Colonic mucosa (tissue), 4 donors: ENCODE results near the gene SPSB1. TPM values are rescaled to one million over a fixed set of nuclear protein-coding genes. Genes with fewer than 3 reads are reported as not detected.

ENCODE experiments used
- DNase-seq: peaks from one replicate; pipeline ENCODE4 v3.0.0-alpha.2; 2020
- H3K27ac ChIP-seq: fragments of 200-600 bp; one replicate; pipeline ENCODE4 v1.8.0; 2021
- H3K27me3 ChIP-seq: fragments of 200-600 bp; one replicate; pipeline ENCODE4 v1.8.0; 2021
- H3K36me3 ChIP-seq: fragments of 200-600 bp; one replicate; pipeline ENCODE4 v1.8.0; 2021
- H3K4me1 ChIP-seq: fragments of 200-600 bp; one replicate; pipeline ENCODE4 v1.8.0; 2021; ENCODE audit warnings: mild to moderate bottlenecking
- H3K4me3 ChIP-seq: fragments of 200-600 bp; one replicate; pipeline ENCODE4 v1.8.0; 2021
- H3K9ac ChIP-seq, 2 donors: one replicate each; pipeline ENCODE4 v1.7.0; 2013; ENCODE audit warnings: control low read depth in 2 of 2, low read depth in 2 of 2, low read length in 2 of 2
- H3K9me3 ChIP-seq: fragments of 200-600 bp; one replicate; pipeline ENCODE4 v1.8.0; 2021
- intact Hi-C: fragments of 100-400 bp; cut with DNase I; formaldehyde crosslinking; loops from one replicate; pipeline ENCODE4 v1.14.1; 2022
- total RNA-seq, 2 donors: library from RNA; stranded (reverse); fragmentation: NEBNext Ultra II Directional in 1 of 2; extraction: Animal tissue kit (Norgen Biotek cat#: 25700) in 1 of 2; gene quantifications; one replicate each; pipeline ENCODE4 v1.2.1, GENCODE V29; 2021
- TF ChIP-seq, protein P1 (sequence below): fragments of 200-600 bp; IDR thresholded peaks from one replicate; pipeline ENCODE4 v1.8.0; 2022; ENCODE audit warnings: antibody characterized with exemption, mild to moderate bottlenecking
- donor health status: healthy.
- donor health status: DM: no; HTN: no; CAD: no.
- donor health status: DM: no; HTN: no; CAD: no.

Gene SPSB1
- total RNA-seq, 2 donors from 2014 or later = 14.9 to 28.7 TPM

DNA sequence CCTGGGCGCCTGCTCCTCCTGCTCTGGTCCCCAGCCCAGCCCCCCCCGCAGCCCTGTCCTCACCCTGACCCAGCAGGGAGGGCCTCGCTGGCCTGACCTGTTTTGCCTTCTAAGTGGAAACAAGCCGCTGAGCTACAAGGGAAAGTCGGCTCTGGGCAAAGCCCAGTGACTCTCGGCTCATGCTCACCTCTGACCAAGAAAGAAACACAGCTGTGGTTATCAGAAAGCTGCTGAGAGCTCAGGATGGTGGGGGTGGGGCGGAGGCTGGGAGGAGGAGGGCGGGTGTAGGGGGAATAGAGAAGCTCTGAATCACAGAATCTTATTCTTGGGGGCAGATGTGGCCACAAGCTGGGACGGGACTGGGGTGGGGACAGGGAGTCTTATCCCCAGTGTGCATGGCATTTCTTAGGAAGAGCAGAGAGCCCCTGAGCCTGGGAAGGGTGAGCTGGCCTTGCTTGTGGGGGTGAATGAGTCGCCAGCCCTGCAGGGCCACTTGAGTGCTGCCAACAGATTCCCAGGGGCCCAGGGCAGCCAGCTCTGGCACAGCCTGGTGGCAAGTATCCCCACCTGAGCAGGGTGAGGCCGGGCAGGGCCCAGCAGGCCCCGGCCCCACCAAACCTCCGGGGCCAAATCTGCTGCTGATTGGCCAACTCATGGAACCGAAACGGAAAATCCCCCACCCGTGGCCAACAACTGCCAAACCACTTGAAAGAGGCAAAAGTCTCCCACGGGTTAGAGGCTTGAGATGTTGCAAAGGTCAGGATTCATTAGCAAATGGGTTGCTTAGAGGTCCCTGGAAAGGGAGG lies 120.6 kb downstream of the SPSB1 start:
- intact Hi-C loops = no loop called here
- H3K4me1 ChIP-seq = peaks cover 11% of the 10 kb centered on the region
- peak overlapping the region in 1 of 2 donors; percentile 4 for H3K9ac ChIP-seq
- peak overlapping the region; percentile 65 for H3K27ac ChIP-seq
- no peak overlapping the region for H3K4me3 ChIP-seq
- TF ChIP-seq, protein P1, sequence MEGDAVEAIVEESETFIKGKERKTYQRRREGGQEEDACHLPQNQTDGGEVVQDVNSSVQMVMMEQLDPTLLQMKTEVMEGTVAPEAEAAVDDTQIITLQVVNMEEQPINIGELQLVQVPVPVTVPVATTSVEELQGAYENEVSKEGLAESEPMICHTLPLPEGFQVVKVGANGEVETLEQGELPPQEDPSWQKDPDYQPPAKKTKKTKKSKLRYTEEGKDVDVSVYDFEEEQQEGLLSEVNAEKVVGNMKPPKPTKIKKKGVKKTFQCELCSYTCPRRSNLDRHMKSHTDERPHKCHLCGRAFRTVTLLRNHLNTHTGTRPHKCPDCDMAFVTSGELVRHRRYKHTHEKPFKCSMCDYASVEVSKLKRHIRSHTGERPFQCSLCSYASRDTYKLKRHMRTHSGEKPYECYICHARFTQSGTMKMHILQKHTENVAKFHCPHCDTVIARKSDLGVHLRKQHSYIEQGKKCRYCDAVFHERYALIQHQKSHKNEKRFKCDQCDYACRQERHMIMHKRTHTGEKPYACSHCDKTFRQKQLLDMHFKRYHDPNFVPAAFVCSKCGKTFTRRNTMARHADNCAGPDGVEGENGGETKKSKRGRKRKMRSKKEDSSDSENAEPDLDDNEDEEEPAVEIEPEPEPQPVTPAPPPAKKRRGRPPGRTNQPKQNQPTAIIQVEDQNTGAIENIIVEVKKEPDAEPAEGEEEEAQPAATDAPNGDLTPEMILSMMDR = no peak
- H3K27me3 ChIP-seq = no peaks in the 10 kb centered on the region
- no peaks in the 10 kb centered on the region for H3K9me3 ChIP-seq
- no peaks in the 10 kb centered on the region for H3K36me3 ChIP-seq
- DNase-seq = peak; percentile 38

GRCh38 chr1:9413877-9414213 lies 121.2 kb downstream of the SPSB1 start:
- intact Hi-C loops = no loop called here
- Histone ChIP-seq H3K9me3 (no peaks in the 10 kb centered on the region), H3K27me3 (no peaks in the 10 kb centered on the region), H3K36me3 (no peaks in the 10 kb centered on the region), H3K4me1 (peaks cover 11% of the 10 kb centered on the region), H3K4me3 (no peak overlapping the region), H3K9ac (no peak overlapping the region), H3K27ac (peak overlapping the region; percentile 65)
- no peak for DNase-seq
- TF ChIP-seq, protein P1 = no peak

- Histone ChIP-seq H3K36me3 (no peaks in the 10 kb centered on the region), H3K4me1 (peaks cover 11% of the 10 kb centered on the region), H3K9ac (no peak overlapping the region), H3K9me3 (no peaks in the 10 kb centered on the region), H3K27ac (no peak overlapping the region), H3K4me3 (no peak overlapping the region), H3K27me3 (no peaks in the 10 kb centered on the region)
- TF ChIP-seq, protein P1 = no peak
- no peak for DNase-seq
- intact Hi-C loops = no loop called here
Measured at GRCh38 chr1:9416506-9416905, 123.8 kb downstream of the SPSB1 start.

- TF ChIP-seq, protein P1 = no peak
- H3K9ac ChIP-seq = no peak overlapping the region
- intact Hi-C loops = no loop called here
- no peaks in the 10 kb centered on the region for H3K36me3 ChIP-seq
- H3K27ac ChIP-seq = no peak overlapping the region
- H3K4me1 ChIP-seq = peaks cover 11% of the 10 kb centered on the region
- no peak overlapping the region for H3K4me3 ChIP-seq
- H3K27me3 ChIP-seq = no peaks in the 10 kb centered on the region
- no peak for DNase-seq
- no peaks in the 10 kb centered on the region for H3K9me3 ChIP-seq
Measured at GRCh38 chr1:9416918-9417500, 124.3 kb downstream of the SPSB1 start.

DNA sequence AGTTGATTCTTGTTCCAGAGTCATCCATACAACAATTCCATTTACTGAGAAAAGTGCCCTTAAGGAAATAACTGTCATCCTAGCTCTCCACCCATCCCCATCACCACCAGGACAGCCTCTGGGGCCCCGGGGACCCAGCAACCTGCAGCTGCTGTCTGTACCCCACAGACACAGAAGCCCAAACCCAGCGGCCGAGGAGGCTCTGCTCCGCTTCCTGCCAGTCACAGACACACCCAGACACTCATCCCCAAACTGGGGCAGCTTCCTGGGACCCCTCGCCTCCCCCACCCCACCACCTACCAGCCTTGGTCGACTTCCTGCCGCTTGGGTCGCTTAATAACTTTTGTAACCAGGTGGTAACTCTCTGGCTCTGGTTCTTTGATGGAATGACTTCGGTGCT lies 125.0 kb downstream of the SPSB1 start:
- DNase-seq = no peak
- H3K27me3 ChIP-seq = no peaks in the 10 kb centered on the region
- H3K36me3 ChIP-seq = no peaks in the 10 kb centered on the region
- H3K9ac ChIP-seq = no peak overlapping the region
- no peak overlapping the region for H3K4me3 ChIP-seq
- no peaks in the 10 kb centered on the region for H3K9me3 ChIP-seq
- peaks cover 9% of the 10 kb centered on the region for H3K4me1 ChIP-seq
- no peak overlapping the region for H3K27ac ChIP-seq
- TF ChIP-seq, protein P1 = no peak
- intact Hi-C loops = no loop called here
